Ishikawa (cell line): ENCODE data around the gene NOP53.

Experiments
- EP300 ChIP-seq: IDR thresholded peaks from 2 replicates; pipeline ENCODE4 v1.6.1; 2012; ENCODE audit warnings: borderline replicate concordance
- RAD21 ChIP-seq: IDR thresholded peaks from 2 replicates; pipeline ENCODE4 v1.6.1; 2012; ENCODE audit warnings: low read depth
- YY1 ChIP-seq: IDR thresholded peaks from 2 replicates; pipeline ENCODE4 v1.6.1; 2012; ENCODE audit warnings: low read depth
- TF ChIP-seq, protein P1 (sequence below): IDR thresholded peaks from 2 replicates; pipeline ENCODE4 v1.6.1; 2012

DNA sequence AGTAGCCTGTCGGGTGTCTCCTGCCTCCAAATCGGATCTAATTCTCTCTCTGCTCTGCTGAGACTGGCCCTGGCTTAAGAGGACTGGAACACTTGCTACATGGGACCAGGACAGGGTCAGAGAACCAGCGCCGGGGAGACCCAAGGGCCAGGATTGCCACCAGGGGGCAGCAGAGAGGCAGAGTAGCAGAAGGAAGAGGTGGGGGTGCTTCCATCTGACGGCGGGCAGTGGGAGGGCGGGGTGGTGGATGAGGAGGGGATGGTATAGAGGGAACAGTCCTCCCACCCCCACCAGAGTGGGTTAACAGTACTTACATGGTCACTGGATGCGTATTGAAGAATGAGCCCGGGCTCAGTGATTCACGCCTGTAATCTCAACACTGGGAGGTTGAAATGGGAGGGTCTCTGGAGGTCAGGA lies 45.1 kb downstream of the NOP53 start:
- no peak for TF ChIP-seq YY1
- TF ChIP-seq RAD21 = peak; percentile 60
- TF ChIP-seq EP300 = no peak
- TF ChIP-seq, protein P1, sequence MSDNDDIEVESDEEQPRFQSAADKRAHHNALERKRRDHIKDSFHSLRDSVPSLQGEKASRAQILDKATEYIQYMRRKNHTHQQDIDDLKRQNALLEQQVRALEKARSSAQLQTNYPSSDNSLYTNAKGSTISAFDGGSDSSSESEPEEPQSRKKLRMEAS = no peak
